ENCODE data around the gene RBPJ.
"Not testable (repeated sequence)": the region's sequence is repeated elsewhere in the genome, so short reads cannot be mapped to it uniquely, and the experiment has no call there.

RBPJ gene

GRCh38 chr4:26311633-26312032 lies 9.2 kb upstream of the RBPJ start:
- no peak for DNase-seq (ENCODE audit: low read depth)
- no peak for TF ChIP-seq CTCF (conservative IDR thresholded peaks at IDR 0.05; ENCODE audit: low read length)
- no peak overlapping the region for H3K4me3 ChIP-seq (ENCODE audit: low read length)

- not testable (repeated sequence) for DNase-seq (ENCODE audit: low read depth); H3K4me3 ChIP-seq (ENCODE audit: low read length)
Measured at GRCh38 chr4:26315316-26315932, 5.4 kb upstream of the RBPJ start.

GRCh38 chr4:26317766-26318165 lies 3.0 kb upstream of the RBPJ start:
- TF ChIP-seq CTCF (conservative IDR thresholded peaks at IDR 0.05; ENCODE audit: low read length): no peak
- H3K4me3 ChIP-seq (ENCODE audit: low read length): no peak overlapping the region
- no peak for DNase-seq (ENCODE audit: low read depth)

- TF ChIP-seq CTCF (conservative IDR thresholded peaks at IDR 0.05; ENCODE audit: low read length): no peak
- DNase-seq (ENCODE audit: low read depth): peak; percentile 100
- peak overlapping the region; percentile 93 for H3K4me3 ChIP-seq (ENCODE audit: low read length)
Measured at GRCh38 chr4:26319467-26319948, 1.3 kb upstream of the RBPJ start.

- H3K4me3 ChIP-seq (ENCODE audit: low read length): peak overlapping the region; percentile 93
- peak; percentile 10; the same call in 1 of the 2 replicates for TF ChIP-seq CTCF (conservative IDR thresholded peaks at IDR 0.05; ENCODE audit: low read length)
- peak; percentile 39 for DNase-seq (ENCODE audit: low read depth)
Measured at GRCh38 chr4:26319949-26320537, 771 bp upstream of the RBPJ start.

GRCh38 chr4:26321373-26322221 lies 783 bp downstream of the RBPJ start:
- no peak; the same call in 1 of the 2 replicates for TF ChIP-seq CTCF (conservative IDR thresholded peaks at IDR 0.05; ENCODE audit: low read length)
- DNase-seq (ENCODE audit: low read depth): peak; percentile 27
- peak overlapping the region; percentile 93 for H3K4me3 ChIP-seq (ENCODE audit: low read length)

GRCh38 chr4:26322346-26322745 lies 1.5 kb downstream of the RBPJ start:
- DNase-seq (ENCODE audit: low read depth): no peak
- H3K4me3 ChIP-seq (ENCODE audit: low read length): peak overlapping the region; percentile 93
- TF ChIP-seq CTCF (conservative IDR thresholded peaks at IDR 0.05; ENCODE audit: low read length): no peak
